Lower lobe of right lung (tissue), 2 donors: ENCODE data around the gene CDH23. TPM values are rescaled to one million over a fixed set of nuclear protein-coding genes. Genes with fewer than 3 reads are reported as not detected.

Experiments used
- ATAC-seq, 2 donors: fragments of 200-7000 bp; cut with Tn5 transposase; one replicate each; pipeline ENCODE4 v1.9.1; 2020 to 2022; ENCODE audit warnings: mild to moderate bottlenecking in 2 of 2, moderate library complexity in 2 of 2
- DNase-seq: peaks from one replicate; pipeline ENCODE4 v3.0.0-alpha.2; 2020
- H3K27ac ChIP-seq: fragments of 200-600 bp; one replicate; pipeline ENCODE4 v1.8.0; 2022
- H3K27me3 ChIP-seq: fragments of 200-600 bp; one replicate; pipeline ENCODE4 v1.8.0; 2022; ENCODE audit warnings: low read depth
- H3K36me3 ChIP-seq: fragments of 200-600 bp; one replicate; pipeline ENCODE4 v1.8.0; 2022; ENCODE audit warnings: mild to moderate bottlenecking
- H3K4me1 ChIP-seq: fragments of 200-600 bp; one replicate; pipeline ENCODE4 v1.8.0; 2022
- H3K4me3 ChIP-seq: fragments of 200-600 bp; one replicate; pipeline ENCODE4 v1.8.0; 2022; ENCODE audit warnings: mild to moderate bottlenecking
- H3K9me3 ChIP-seq: fragments of 200-600 bp; one replicate; pipeline ENCODE4 v1.8.0; 2022
- CTCF ChIP-seq: fragments of 200-600 bp; IDR thresholded peaks from one replicate; pipeline ENCODE4 v1.8.0; 2022; ENCODE audit warnings: antibody characterized with exemption, mild to moderate bottlenecking
- intact Hi-C: fragments of 100-400 bp; cut with DNase I; formaldehyde crosslinking; loops from one replicate; pipeline ENCODE4 v1.11.0; 2022
- total RNA-seq: library from RNA; stranded (reverse); fragmentation: NEBNext Ultra II Directional; extraction: Animal tissue kit (Norgen Biotek cat#: 25700); gene quantifications from one replicate; pipeline ENCODE4 v1.2.1, GENCODE V29; 2021
- donor health status: DM: no; HTN: yes; CAD: no; lungs with severe emphysema.

The CDH23 gene
- total RNA-seq, 1 donor from 2014 or later: 9.4 TPM

DNA sequence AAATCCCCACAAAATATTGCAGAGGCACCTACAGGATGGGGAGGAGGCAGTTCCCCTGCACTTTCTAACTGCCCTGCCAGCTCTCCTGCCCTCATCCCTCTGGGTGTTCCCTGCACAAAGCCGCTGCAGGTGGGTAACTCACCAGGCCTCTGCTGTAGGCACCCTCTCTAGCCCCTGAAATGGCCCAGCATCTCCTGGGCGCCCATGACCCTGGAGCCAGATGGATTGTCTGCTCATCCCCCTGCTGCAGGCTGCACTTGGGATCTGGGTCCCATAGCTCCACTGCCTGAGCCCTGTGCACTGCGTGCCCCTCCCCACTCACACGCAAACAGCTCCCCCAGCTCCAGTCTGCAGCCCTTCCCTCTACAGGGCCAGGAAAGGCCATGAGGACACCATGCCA, 192.0 kb downstream of the CDH23 start:
- intact Hi-C loops: no loop called here
- Histone ChIP-seq H3K9me3 (no peaks in the 10 kb centered on the region), H3K4me1 (peaks cover 11% of the 10 kb centered on the region), H3K36me3 (no peaks in the 10 kb centered on the region), H3K27me3 (peaks cover 8% of the 10 kb centered on the region), H3K4me3 (no peak overlapping the region), H3K27ac (no peak overlapping the region)
- DNase-seq: no peak
- TF ChIP-seq CTCF: no peak
- ATAC-seq: no peak

DNA sequence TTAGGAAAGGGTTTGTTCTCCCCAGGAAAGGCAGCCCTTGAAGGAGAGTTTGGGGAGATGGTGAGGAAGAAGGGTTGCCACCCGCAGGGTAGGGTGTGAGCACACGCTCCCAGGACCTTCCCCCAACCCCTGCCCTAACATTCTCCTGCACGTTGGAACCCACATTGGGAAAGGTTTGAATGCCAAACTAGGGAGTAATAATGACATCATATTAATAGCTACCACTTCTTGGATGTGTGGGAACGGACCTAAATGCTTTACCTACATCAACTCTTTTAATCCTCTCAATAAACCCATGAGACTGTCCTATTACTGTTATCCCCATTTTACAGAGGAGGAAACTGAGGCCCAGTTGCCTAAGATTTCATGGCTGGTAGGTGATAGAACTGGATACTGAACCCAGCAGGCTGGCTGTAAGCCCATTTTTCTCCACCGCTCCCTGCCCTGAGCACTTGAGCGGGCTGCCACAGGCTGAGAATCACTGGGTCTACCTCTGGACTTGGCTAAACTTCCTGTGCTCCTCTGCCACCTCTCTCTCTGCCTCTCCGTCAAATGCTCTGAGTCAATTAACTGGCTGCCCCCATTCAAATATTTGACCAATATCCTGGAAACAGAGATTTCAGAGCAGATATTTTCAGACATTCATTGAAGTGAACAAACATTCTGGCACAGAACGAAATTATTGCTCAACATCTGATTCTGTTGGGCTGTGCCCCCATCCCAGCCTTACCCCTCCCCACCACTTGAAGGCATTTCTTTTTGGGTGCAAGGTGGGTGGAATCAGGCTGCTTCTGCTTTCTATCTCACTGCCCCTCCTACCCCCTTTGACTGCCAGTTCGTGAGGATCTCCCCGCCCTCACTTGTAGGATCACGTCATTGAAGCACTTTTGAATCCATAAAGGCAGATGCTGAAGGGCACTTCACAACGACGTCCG, 193.2 kb downstream of the CDH23 start:
- intact Hi-C loops: no loop called here
- DNase-seq: no peak

DNA sequence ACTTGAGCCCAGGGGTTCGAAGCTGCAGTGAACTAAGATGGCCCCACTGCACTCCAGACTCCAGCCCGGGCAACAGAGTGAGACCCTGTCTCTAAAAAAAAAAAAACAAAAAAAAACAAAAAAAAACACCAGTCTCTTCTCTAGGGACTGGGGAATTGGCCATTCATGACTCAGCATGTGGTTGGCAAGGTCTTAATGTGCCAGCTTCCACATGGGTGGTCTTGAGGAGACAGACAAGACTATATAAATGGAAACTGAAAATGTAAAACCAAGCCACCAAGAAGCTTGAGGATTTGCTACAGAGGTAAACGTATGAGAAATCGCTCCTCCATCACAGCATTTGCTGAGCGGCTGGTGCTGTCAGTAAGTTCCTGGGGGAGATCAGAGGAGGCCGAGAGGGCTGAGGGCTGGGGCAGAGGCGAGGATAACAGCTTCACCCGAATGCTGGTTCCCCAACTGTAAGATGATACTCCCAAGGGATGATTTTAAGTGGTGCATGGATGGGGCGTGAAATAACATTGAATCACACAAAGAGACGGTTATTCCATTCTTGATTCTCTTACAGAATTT, 194.1 kb downstream of the CDH23 start:
- Histone ChIP-seq H3K9me3 (no peaks in the 10 kb centered on the region), H3K27ac (no peak overlapping the region), H3K4me3 (no peak overlapping the region), H3K27me3 (peaks cover 8% of the 10 kb centered on the region), H3K4me1 (peaks cover 11% of the 10 kb centered on the region), H3K36me3 (no peaks in the 10 kb centered on the region)
- DNase-seq: no peak
- TF ChIP-seq CTCF: no peak
- intact Hi-C loops: no loop called here
- ATAC-seq: no peak

More for the DNA sequence above, 193.2 kb downstream of the CDH23 start:
- Histone ChIP-seq H3K36me3 (no peaks in the 10 kb centered on the region), H3K4me1 (peaks cover 11% of the 10 kb centered on the region), H3K9me3 (no peaks in the 10 kb centered on the region), H3K27ac (no peak overlapping the region), H3K4me3 (no peak overlapping the region), H3K27me3 (peaks cover 8% of the 10 kb centered on the region)
- TF ChIP-seq CTCF: no peak
- ATAC-seq: peak; percentile 72 to 82

DNA sequence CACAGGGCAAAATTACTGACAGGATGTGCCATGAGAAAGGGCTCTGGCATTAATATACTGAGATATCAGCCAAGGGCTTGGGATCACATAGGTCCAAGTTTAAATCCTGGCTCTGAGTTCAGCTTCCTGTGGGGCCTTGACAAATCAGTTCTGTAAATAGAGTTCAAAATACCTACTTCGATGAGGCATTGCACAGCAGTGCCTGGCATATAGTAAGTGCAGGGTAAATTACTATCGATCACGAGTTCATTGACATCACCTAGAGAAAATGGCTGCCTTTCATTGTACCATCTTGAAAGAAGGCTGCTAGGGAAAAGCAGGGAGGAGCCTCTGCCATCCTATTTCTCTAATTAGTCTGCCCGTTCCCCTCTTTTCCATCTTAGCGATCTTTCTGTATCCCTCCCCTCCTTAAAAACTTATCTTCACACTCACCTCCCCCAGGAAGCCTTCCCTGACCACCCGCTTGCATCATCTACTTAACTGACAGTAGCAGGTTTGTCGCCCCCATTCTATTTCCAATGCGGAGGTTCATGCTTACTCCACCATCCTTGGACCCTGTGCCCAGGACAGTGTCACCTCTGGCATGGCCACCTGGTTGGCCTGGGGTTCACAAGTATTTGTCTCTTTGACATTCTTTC, 198.3 kb downstream of the CDH23 start:
- Histone ChIP-seq H3K27me3 (no peaks in the 10 kb centered on the region), H3K27ac (no peak overlapping the region), H3K4me3 (no peak overlapping the region), H3K36me3 (no peaks in the 10 kb centered on the region), H3K9me3 (no peaks in the 10 kb centered on the region), H3K4me1 (peaks cover 24% of the 10 kb centered on the region)
- no peak for ATAC-seq
- DNase-seq: no peak
- no peak for TF ChIP-seq CTCF
- intact Hi-C loops: no loop called here

DNA sequence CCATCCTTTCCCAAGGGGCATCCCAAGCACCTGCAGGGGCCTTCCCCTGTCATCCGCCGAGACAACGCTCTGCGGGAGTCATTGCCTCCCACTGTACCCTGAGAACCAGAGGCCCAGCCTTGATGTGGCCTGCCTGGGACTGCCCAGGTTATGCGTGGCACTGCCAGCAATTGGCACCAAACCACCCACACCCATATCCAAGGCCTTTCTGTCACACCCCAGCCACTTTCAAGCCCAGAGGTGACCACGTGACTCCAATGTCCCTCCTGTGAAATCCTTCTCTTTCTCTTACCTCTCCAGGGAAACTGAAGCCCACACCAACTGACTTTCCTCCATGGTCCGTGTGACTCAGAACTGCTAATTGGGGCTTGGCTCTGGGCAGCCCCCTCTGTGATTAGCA, 198.9 kb downstream of the CDH23 start:
- Histone ChIP-seq H3K4me1 (peaks cover 18% of the 10 kb centered on the region), H3K27me3 (no peaks in the 10 kb centered on the region), H3K36me3 (no peaks in the 10 kb centered on the region), H3K27ac (no peak overlapping the region), H3K4me3 (no peak overlapping the region), H3K9me3 (no peaks in the 10 kb centered on the region)
- TF ChIP-seq CTCF: no peak
- ATAC-seq: no peak
- no peak for DNase-seq
- intact Hi-C loops: no loop called here
